Liver (tissue), 3 donors: ENCODE data around the gene PDZD2.

Experiments
- ATF3 ChIP-seq: IDR thresholded peaks from 2 replicates; pipeline ENCODE4 v1.6.1; 2016; ENCODE audit warnings: antibody characterized with exemption
- CTCF ChIP-seq: fragments of 150-350 bp; IDR thresholded peaks from 2 replicates; pipeline ENCODE4 v1.5.1; 2017; ENCODE audit warnings: improper control_type of control experiment, low read depth, low read length; ENCODE audit not compliant: missing input control
- GABPA ChIP-seq, 2 donors: IDR thresholded peaks in 1 of 2; conservative IDR thresholded peaks in 1 of 2; 2 replicates each; pipeline ENCODE4 v1.6.1; 2016; ENCODE audit warnings: antibody characterized with exemption in 2 of 2, mild to moderate bottlenecking in 1 of 2, moderate library complexity in 1 of 2
- HNF4G ChIP-seq: IDR thresholded peaks from 2 replicates; pipeline ENCODE4 v1.6.1; 2016; ENCODE audit warnings: antibody characterized with exemption
- JUND ChIP-seq, 2 donors: IDR thresholded peaks; 2 replicates each; pipeline ENCODE4 v1.6.1; 2016; ENCODE audit warnings: antibody characterized with exemption in 2 of 2
- MAX ChIP-seq: IDR thresholded peaks from 2 replicates; pipeline ENCODE4 v1.6.1; 2016; ENCODE audit warnings: antibody characterized with exemption
- RAD21 ChIP-seq, 2 donors: IDR thresholded peaks; 2 replicates each; pipeline ENCODE4 v1.6.1; 2016; ENCODE audit warnings: antibody characterized with exemption in 2 of 2, mild to moderate bottlenecking in 2 of 2
- REST ChIP-seq: IDR thresholded peaks from 2 replicates; pipeline ENCODE4 v1.6.1; 2016; ENCODE audit warnings: antibody characterized with exemption, mild to moderate bottlenecking
- RXRA ChIP-seq, 2 donors: IDR thresholded peaks; 2 replicates each; pipeline ENCODE4 v1.6.1; 2017 to 2018; ENCODE audit warnings: antibody characterized with exemption in 2 of 2, mild to moderate bottlenecking in 1 of 2
- SP1 ChIP-seq: IDR thresholded peaks from 2 replicates; pipeline ENCODE4 v1.6.1; 2018; ENCODE audit warnings: antibody characterized with exemption, mild to moderate bottlenecking
- TAF1 ChIP-seq: conservative IDR thresholded peaks from 2 replicates; pipeline ENCODE4 v1.6.1; 2016; ENCODE audit warnings: antibody characterized with exemption, mild to moderate bottlenecking
- YY1 ChIP-seq: IDR thresholded peaks from 2 replicates; pipeline ENCODE4 v1.6.1; 2016; ENCODE audit warnings: antibody characterized with exemption, mild to moderate bottlenecking
- ZBTB33 ChIP-seq: IDR thresholded peaks from 2 replicates; pipeline ENCODE4 v1.6.1; 2016; ENCODE audit warnings: antibody characterized with exemption
- donor health status: healthy.
- donor health status: healthy.

- TF ChIP-seq CTCF (no peak), RXRA (IDR thresholded peaks at IDR 0.05) (no peak), RAD21 (IDR thresholded peaks at IDR 0.05) (no peak), TAF1 (no peak), MAX (no peak), GABPA (IDR thresholded peaks at IDR 0.05 in 1 of 2, conservative IDR thresholded peaks at IDR 0.05 in 1 of 2) (no peak), YY1 (no peak), SP1 (no peak), REST (no peak), JUND (IDR thresholded peaks at IDR 0.05) (no peak), ATF3 (no peak), HNF4G (no peak), ZBTB33 (no peak)
These were observed 16.6 kb downstream of the PDZD2 start for GRCh38 chr5:31655491-31655890.
